HG02885 (cell line): ENCODE results near the gene MDM4.
"Not testable (repeated sequence)": the region's sequence is repeated elsewhere in the genome, so short reads cannot be mapped to it uniquely, and the experiment has no call there.

Experiments
- ATAC-seq: cut with Tn5 transposase; IDR thresholded peaks from one replicate; pipeline ENCODE4 v1.9.1; 2021; ENCODE audit warnings: mild to moderate bottlenecking; ENCODE audit not compliant: unreplicated experiment, poor library complexity

MDM4 gene

GRCh38 chr1:204486513-204487255 lies 29.5 kb upstream of the MDM4 start:
- not testable (repeated sequence) for ATAC-seq

GRCh38 chr1:204487256-204487615 lies 29.0 kb upstream of the MDM4 start:
- no peak for ATAC-seq

GRCh38 chr1:204491655-204492054 lies 24.6 kb upstream of the MDM4 start:
- no peak for ATAC-seq

GRCh38 chr1:204493145-204493983 lies 22.8 kb upstream of the MDM4 start:
- ATAC-seq: no peak

- ATAC-seq: peak; percentile 30
Measured at GRCh38 chr1:204493984-204494280, 22.3 kb upstream of the MDM4 start.

GRCh38 chr1:204494281-204495077 lies 21.7 kb upstream of the MDM4 start, which contains the start of gene PIK3C2B:
Gene PIK3C2B, minus strand, starts transcription at chr1:204494805. Its CDS starts 25,003 bp downstream, at chr1:204469802.
- peak; percentile 81 for ATAC-seq

GRCh38 chr1:204495078-204495753 lies 21.0 kb upstream of the MDM4 start:
- peak; percentile 31 for ATAC-seq

- ATAC-seq: no peak
Measured at GRCh38 chr1:204495777-204496176, 20.4 kb upstream of the MDM4 start.

- no peak for ATAC-seq
Measured at GRCh38 chr1:204498981-204499380, 17.2 kb upstream of the MDM4 start.

- no peak for ATAC-seq
Measured at GRCh38 chr1:204499511-204500468, 16.4 kb upstream of the MDM4 start.

GRCh38 chr1:204502241-204502640 lies 14.0 kb upstream of the MDM4 start:
- no peak for ATAC-seq

GRCh38 chr1:204503122-204503912 lies 12.9 kb upstream of the MDM4 start:
- no peak for ATAC-seq

- no peak for ATAC-seq
Measured at GRCh38 chr1:204503913-204504519, 12.2 kb upstream of the MDM4 start.

GRCh38 chr1:204505674-204506200 lies 10.5 kb upstream of the MDM4 start:
- ATAC-seq: no peak

- ATAC-seq: peak; percentile 80
Measured at GRCh38 chr1:204506201-204506968, 9.8 kb upstream of the MDM4 start.

- peak; percentile 60 for ATAC-seq
Measured at GRCh38 chr1:204506969-204507316, 9.3 kb upstream of the MDM4 start.
